Right atrium auricular region (tissue), 2 donors: ENCODE data around the gene BID. TPM values are rescaled to one million over a fixed set of nuclear protein-coding genes. Genes with fewer than 3 reads are reported as not detected.

ENCODE experiments used
- DNase-seq: peaks from one replicate; pipeline ENCODE4 v3.0.0-alpha.2; 2019; ENCODE audit warnings: low spot score
- H3K27ac ChIP-seq, 2 donors: fragments of 200-600 bp; sonication (generic); 1 replicate in 1 of 2; 2 replicates in 1 of 2; pipeline ENCODE4 v1.5.1; 2016 to 2019
- H3K27me3 ChIP-seq, 2 donors: fragments of 200-600 bp; sonication (generic); one replicate each; pipeline versions ENCODE4 v1.5.1 to v1.6.0; 2017 to 2019
- H3K36me3 ChIP-seq: fragments of 200-600 bp; sonication (generic); one replicate; pipeline ENCODE4 v1.5.1; 2016
- H3K4me1 ChIP-seq, 2 donors: fragments of 200-600 bp; sonication (generic); one replicate each; pipeline versions ENCODE4 v1.5.1 to v1.6.0; 2017 to 2019
- H3K4me3 ChIP-seq, 2 donors: fragments of 200-600 bp; sonication (generic); 1 replicate in 1 of 2; 2 replicates in 1 of 2; pipeline ENCODE4 v1.5.1; 2017 to 2019; ENCODE audit warnings: mild to moderate bottlenecking in 1 of 2, moderate library complexity in 1 of 2
- H3K9me3 ChIP-seq, 2 donors: fragments of 200-600 bp; sonication (generic); one replicate each; pipeline ENCODE4 v1.5.1; 2019
- total RNA-seq, 2 donors: library from RNA; depleted of rRNA; stranded (reverse); fragments of >200 nt; gene quantifications; one replicate each; pipeline ENCODE4 v1.1.0, GENCODE V29; 2016
- TF ChIP-seq, protein P1 (sequence below), 2 donors: fragments of 200-600 bp; sonication (generic); IDR thresholded peaks; one replicate each; pipeline ENCODE4 v1.5.1; 2019; ENCODE audit warnings: antibody characterized with exemption in 2 of 2

The BID gene
- total RNA-seq, 2 donors from 2014 or later = 10.5 to 14.1 TPM

DNA sequence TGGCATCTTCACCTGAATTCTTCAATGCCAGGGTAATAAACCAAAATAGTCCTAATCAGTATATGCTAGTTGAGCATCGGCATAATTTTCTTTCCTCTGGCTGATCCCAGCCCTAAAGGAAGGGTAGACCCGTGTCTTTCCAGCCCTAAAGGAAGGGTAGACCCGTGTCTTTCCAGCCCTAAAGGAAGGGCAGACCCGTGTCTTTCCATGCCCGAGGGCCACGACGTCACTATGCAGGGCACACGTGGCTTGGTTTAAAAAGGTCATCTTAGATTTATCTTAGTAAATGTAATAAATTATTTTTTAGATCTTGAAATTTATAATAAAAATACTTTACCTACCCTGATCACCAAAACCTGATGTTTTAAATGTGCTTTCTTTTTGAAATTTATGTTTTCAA lies 45.5 kb downstream of the BID start:
- Histone ChIP-seq H3K27ac (no peak overlapping the region), H3K27me3 (no peaks in the 10 kb centered on the region), H3K4me1 (peaks cover 0 to 29% of the 10 kb centered on the region in 2 donors), H3K36me3 (peaks cover 65% of the 10 kb centered on the region), H3K4me3 (no peak overlapping the region), H3K9me3 (no peaks in the 10 kb centered on the region)
- DNase-seq = no peak
- TF ChIP-seq, protein P1, sequence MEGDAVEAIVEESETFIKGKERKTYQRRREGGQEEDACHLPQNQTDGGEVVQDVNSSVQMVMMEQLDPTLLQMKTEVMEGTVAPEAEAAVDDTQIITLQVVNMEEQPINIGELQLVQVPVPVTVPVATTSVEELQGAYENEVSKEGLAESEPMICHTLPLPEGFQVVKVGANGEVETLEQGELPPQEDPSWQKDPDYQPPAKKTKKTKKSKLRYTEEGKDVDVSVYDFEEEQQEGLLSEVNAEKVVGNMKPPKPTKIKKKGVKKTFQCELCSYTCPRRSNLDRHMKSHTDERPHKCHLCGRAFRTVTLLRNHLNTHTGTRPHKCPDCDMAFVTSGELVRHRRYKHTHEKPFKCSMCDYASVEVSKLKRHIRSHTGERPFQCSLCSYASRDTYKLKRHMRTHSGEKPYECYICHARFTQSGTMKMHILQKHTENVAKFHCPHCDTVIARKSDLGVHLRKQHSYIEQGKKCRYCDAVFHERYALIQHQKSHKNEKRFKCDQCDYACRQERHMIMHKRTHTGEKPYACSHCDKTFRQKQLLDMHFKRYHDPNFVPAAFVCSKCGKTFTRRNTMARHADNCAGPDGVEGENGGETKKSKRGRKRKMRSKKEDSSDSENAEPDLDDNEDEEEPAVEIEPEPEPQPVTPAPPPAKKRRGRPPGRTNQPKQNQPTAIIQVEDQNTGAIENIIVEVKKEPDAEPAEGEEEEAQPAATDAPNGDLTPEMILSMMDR (IDR thresholded peaks at IDR 0.05) = no peak

DNA sequence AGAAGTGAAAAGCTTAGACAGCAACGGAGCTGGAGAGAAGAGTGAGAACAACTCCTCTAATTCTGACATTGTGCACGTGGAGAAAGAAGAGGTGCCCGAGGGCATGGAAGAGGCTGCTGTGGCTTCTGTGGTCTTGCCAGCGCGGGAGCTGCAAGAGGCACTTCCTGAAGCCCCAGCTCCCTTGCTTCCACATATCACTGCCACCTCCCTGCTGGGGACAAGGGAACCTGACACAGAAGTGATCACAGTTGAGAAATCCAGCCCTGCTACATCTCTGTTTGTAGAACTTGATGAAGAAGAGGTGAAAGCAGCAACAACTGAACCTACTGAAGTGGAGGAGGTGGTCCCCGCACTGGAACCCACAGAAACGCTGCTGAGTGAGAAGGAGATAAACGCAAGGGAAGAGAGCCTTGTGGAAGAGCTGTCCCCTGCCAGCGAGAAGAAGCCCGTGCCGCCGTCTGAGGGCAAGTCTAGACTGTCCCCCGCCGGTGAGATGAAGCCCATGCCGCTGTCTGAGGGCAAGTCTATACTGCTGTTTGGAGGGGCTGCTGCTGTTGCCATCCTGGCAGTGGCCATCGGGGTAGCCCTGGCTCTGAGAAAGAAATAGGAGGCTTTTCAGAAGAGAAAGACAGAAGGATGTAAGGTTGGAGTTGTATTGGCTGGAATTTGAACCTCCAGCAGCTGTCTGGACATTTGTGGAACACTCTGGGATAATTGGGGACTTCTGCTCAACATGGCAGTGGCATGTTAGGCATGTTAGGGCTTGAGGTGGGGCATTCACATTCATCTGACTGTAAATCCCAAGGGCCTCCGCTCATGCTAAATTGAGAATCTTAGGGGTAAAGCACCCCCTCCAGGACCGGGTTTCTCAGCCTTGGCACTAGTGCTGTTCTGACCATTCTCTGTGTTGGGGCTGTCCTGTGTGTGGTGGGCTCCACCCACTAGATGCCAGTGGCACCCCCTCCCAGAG lies 47.1 kb downstream of the BID start:
- no peaks in the 10 kb centered on the region for H3K9me3 ChIP-seq
- TF ChIP-seq, protein P1 (IDR thresholded peaks at IDR 0.05) = no peak
- no peaks in the 10 kb centered on the region for H3K27me3 ChIP-seq
- no peak for DNase-seq
- peaks cover 0 to 29% of the 10 kb centered on the region in 2 donors for H3K4me1 ChIP-seq
- peaks cover 49% of the 10 kb centered on the region for H3K36me3 ChIP-seq
- no peak overlapping the region for H3K4me3 ChIP-seq
- H3K27ac ChIP-seq = peak overlapping the region; percentile 40 to 80

DNA sequence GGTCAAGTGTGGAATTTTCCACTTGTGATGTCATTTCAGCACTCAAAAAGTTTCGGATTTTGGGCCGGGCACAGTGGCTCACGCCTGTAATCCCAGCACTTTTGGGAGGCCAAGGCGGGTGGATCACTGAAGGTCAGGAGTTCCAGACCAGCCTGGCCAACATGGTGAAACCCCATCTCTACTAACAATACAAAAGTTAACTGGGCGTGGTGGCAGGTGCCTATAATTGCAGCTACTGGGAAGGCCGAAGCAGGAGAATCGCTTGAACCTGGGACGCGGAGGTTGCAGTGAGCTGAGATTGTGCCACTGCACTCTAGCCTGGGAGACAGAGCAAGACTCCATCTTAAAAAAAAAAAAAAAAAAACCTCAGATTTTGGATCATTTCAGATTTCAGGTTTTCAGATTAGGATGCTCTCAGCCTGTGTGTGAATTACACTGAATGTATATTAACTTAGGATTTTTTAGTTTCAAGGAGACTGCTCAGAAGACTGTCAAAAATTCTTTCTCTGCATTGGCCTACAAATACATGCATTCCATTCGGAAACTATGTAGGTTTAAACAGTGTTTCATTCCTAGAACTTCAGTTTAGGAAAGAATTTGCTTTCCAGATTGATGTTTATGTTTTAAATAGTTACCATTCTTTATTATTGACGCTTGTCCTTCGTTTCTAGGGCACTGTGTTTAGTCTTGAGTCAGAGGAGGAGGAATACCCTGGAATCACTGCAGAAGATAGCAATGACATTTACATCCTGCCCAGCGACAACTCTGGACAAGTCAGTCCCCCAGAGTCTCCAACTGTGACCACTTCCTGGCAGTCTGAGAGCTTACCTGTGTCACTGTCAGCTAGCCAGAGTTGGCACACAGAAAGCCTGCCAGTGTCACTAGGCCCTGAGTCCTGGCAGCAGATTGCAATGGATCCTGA lies 48.0 kb downstream of the BID start:
- Histone ChIP-seq H3K27me3 (no peaks in the 10 kb centered on the region), H3K4me1 (peaks cover 0 to 29% of the 10 kb centered on the region in 2 donors), H3K27ac (peak overlapping the region; percentile 68 to 80), H3K4me3 (no peak overlapping the region), H3K36me3 (peaks cover 39% of the 10 kb centered on the region), H3K9me3 (no peaks in the 10 kb centered on the region)
- no peak for DNase-seq
- TF ChIP-seq, protein P1 (IDR thresholded peaks at IDR 0.05) = no peak

DNA sequence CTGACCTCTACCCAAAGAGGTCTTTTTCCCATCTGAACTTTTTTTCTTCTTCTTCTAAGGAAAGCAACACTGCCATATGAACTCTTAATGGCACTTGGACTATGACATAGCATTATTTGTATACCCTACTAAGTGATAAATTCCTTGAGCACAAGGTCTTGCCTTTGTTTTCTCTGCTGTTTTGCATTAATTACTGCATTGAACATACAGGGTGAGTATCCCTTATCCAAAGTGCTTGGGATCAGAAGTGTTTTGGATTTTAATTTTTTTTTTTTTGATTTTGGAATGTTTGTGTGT lies 48.8 kb downstream of the BID start:
- TF ChIP-seq, protein P1 (IDR thresholded peaks at IDR 0.05) = no peak
- Histone ChIP-seq H3K4me3 (no peak overlapping the region), H3K27me3 (no peaks in the 10 kb centered on the region), H3K9me3 (no peaks in the 10 kb centered on the region), H3K27ac (peak overlapping the region; percentile 68 to 80), H3K36me3 (peaks cover 35% of the 10 kb centered on the region), H3K4me1 (peaks cover 0 to 29% of the 10 kb centered on the region in 2 donors)
- no peak for DNase-seq

DNA sequence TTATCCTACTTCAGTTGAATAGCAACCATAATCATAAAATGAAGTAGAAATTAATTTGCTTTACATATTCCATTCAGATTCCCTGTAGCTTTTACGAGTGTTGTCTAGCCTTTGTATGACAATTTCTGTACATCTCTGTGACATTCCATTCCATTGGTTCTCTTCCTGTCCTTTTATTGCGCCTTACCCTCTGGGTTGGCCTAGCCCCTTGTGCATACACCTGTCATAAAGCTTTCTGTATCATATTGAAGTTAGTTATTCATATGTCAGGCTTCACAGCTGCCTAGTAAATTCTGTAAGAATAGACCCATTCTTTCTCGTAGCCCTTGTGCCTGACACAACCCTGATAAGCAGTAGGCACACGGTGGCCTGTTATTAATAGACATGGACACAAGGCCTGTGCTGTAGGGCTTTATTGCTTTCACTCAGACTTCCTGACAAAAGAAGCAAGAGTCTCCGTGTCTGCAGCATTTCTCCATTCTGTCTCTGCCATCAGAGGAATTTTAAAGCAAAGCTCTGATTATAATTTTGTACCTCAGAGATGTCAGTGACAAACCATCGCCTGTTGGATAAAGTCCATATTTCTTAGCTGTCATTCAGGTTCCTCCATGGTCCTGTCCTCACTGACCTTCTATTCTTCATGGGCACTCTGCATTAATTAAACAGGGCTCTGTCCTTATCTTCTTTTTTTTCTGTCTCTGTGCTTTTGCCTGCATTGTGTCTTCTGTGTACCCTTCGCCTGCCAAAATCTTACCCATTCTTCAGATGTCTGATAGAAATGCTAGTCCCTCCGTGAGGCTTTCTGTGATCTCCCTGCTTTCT lies 49.4 kb downstream of the BID start:
- Histone ChIP-seq H3K27ac (peak overlapping the region; percentile 68 to 80), H3K36me3 (peaks cover 30% of the 10 kb centered on the region), H3K4me3 (no peak overlapping the region), H3K4me1 (peaks cover 0 to 29% of the 10 kb centered on the region in 2 donors), H3K9me3 (no peaks in the 10 kb centered on the region), H3K27me3 (no peaks in the 10 kb centered on the region)
- DNase-seq = no peak
- TF ChIP-seq, protein P1 (IDR thresholded peaks at IDR 0.05) = no peak
